Gastroesophageal sphincter (tissue), 3 donors: Measurements from ENCODE around the gene SPDYE18.
"Not testable (repeated sequence)": the region's sequence is repeated elsewhere in the genome, so short reads cannot be mapped to it uniquely, and the experiment has no call there.

Experiments
- EP300 ChIP-seq: sonication (generic); formaldehyde crosslinking; IDR thresholded peaks from one replicate; pipeline ENCODE4 v1.6.1; 2017; ENCODE audit warnings: antibody characterized with exemption, mild to moderate bottlenecking
- POLR2A ChIP-seq, 2 donors: fragments of 450-650 bp; IDR thresholded peaks; one replicate each; pipeline ENCODE4 v1.6.1; 2017; ENCODE audit warnings: antibody characterized with exemption in 2 of 2, mild to moderate bottlenecking in 2 of 2, moderate library complexity in 1 of 2
- POLR2AphosphoS5 ChIP-seq: sonication (generic); formaldehyde crosslinking; IDR thresholded peaks from one replicate; pipeline ENCODE4 v1.6.1; 2017; ENCODE audit warnings: antibody characterized with exemption
- TF ChIP-seq, protein P1 (sequence below), 4 experiments: fragments of 200-600 bp in 2 of 4; fragments of 450-650 bp in 2 of 4; sonication (generic) in 1 of 4; IDR thresholded peaks; one replicate each; pipeline ENCODE4 v1.5.1; 2017 to 2019; ENCODE audit warnings: antibody characterized with exemption in 4 of 4, mild to moderate bottlenecking in 2 of 4, moderate library complexity in 2 of 4

DNA sequence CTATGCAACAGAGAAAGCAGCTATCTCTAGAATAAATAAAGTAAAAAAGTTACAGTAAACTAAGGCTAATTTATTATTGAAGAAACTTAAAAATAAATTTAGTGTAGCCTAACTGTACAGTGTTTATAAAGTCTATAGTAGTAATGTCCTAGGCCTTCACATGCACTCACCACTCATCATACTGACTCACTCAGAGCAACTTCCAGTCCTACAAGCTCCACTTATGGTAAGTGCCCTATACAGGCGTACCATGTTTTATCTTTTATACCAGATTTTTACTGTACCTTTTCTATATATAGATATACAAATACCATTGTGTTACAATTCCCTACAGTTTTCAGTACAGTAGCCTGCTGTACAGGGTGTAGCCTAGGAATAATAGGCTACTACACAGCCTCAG, 19.8 kb upstream of the SPDYE18 start:
- TF ChIP-seq, protein P1, sequence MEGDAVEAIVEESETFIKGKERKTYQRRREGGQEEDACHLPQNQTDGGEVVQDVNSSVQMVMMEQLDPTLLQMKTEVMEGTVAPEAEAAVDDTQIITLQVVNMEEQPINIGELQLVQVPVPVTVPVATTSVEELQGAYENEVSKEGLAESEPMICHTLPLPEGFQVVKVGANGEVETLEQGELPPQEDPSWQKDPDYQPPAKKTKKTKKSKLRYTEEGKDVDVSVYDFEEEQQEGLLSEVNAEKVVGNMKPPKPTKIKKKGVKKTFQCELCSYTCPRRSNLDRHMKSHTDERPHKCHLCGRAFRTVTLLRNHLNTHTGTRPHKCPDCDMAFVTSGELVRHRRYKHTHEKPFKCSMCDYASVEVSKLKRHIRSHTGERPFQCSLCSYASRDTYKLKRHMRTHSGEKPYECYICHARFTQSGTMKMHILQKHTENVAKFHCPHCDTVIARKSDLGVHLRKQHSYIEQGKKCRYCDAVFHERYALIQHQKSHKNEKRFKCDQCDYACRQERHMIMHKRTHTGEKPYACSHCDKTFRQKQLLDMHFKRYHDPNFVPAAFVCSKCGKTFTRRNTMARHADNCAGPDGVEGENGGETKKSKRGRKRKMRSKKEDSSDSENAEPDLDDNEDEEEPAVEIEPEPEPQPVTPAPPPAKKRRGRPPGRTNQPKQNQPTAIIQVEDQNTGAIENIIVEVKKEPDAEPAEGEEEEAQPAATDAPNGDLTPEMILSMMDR (IDR thresholded peaks at IDR 0.05): not testable (repeated sequence)
- not testable (repeated sequence) for TF ChIP-seq POLR2A (IDR thresholded peaks at IDR 0.05); POLR2AphosphoS5; EP300
